H1 (cell line): ENCODE results near the gene QRICH1. TPM values are rescaled to one million over a fixed set of nuclear protein-coding genes. Genes with fewer than 3 reads are reported as not detected.

Experiments
- CHD7 ChIP-seq: fragments of 300-600 bp; sonication (generic); IDR thresholded peaks from 2 replicates; pipeline ENCODE4 v1.7.1; 2012; ENCODE audit warnings: low read length, moderate library complexity, mild to moderate bottlenecking, inconsistent platforms; ENCODE audit not compliant: insufficient replicate concordance
- POLR2AphosphoS5 ChIP-seq: IDR thresholded peaks from 2 replicates; pipeline ENCODE4 v1.6.1; 2011; ENCODE audit warnings: low read depth, low read length
- polyA plus RNA-seq, 7 experiments: library from polyadenylated mRNA; depleted of rRNA in 3 of 7; stranded (reverse) in 5 of 7; unstranded in 2 of 7; fragments of >200 nt in 5 of 7; fragments of 200-250 nt in 2 of 7; gene quantifications; 1 replicate in 5 of 7; 2 replicates in 1 of 7; 4 replicates in 1 of 7; pipeline versions ENCODE4 v1.2.1 to v1.2.3, GENCODE V29; 2011 to 2013; ENCODE audit warnings: missing spikeins in 2 of 7, mixed read lengths in 2 of 7
- total RNA-seq: library from RNA; stranded (reverse); fragmentation: NEBNext Ultra II Directional; extraction: Animal tissue kit (Norgen Biotek cat#: 25700); gene quantifications from 2 replicates; pipeline ENCODE4 v1.2.1, GENCODE V29; 2021

QRICH1 gene
- total and polyA plus RNA-seq, 2 of the 8 experiments (the other 6 are each of a cell fraction or from before 2014, with no cell fraction given): 128 to 142 TPM

- TF ChIP-seq CHD7 (no peak), POLR2AphosphoS5 (no peak)
Observed at GRCh38 chr3:49054344-49054862, 39.5 kb downstream of the QRICH1 start (continued).
